OCI-LY3 (cell line): ENCODE measurements around the gene RAD51B.

Experiments used
- H2AFZ ChIP-seq: fragments of 200-600, 300-600 bp; shearing (Covaris generic); 2 replicates; pipeline ENCODE4 v1.6.0; 2014; ENCODE audit warnings: antibody characterized with exemption, low read depth, low read length
- H3K27ac ChIP-seq: fragments of 200-600, 300-600 bp; sonication (generic); 2 replicates; pipeline ENCODE4 v1.5.1; 2014; ENCODE audit warnings: mild to moderate bottlenecking, low read length, moderate library complexity, mixed read lengths
- H3K27me3 ChIP-seq: fragments of 200-600, 300-600 bp; sonication (generic); 2 replicates; pipeline ENCODE4 v1.6.1; 2014; ENCODE audit warnings: low read depth, low read length, mixed read lengths
- H3K36me3 ChIP-seq: fragments of 200-600, 300-600 bp; sonication (generic); replicated peaks from 2 replicates; pipeline ENCODE3; 2014; ENCODE audit warnings: low read depth, low read length, mixed read lengths
- H3K4me1 ChIP-seq: fragments of 300-600, 200-600 bp; sonication (generic); 2 replicates; pipeline ENCODE4 v1.6.1; 2014; ENCODE audit warnings: low read length, mixed read lengths
- H3K4me2 ChIP-seq: fragments of 200-600, 300-600 bp; sonication (generic); 2 replicates; pipeline ENCODE4 v1.6.1; 2014; ENCODE audit warnings: low read length, mixed read lengths
- H3K4me3 ChIP-seq: fragments of 300-600, 200-600 bp; sonication (generic); 2 replicates; pipeline ENCODE4 v1.5.1; 2014; ENCODE audit warnings: antibody characterized with exemption, mild to moderate bottlenecking, low read length, moderate library complexity
- H3K79me2 ChIP-seq: fragments of 300-600, 200-600 bp; shearing (Covaris generic); 2 replicates; pipeline ENCODE4 v1.6.1; 2014; ENCODE audit warnings: mild to moderate bottlenecking, low read length, mixed read lengths
- H3K9ac ChIP-seq: fragments of 300-600, 200-600 bp; shearing (Covaris generic); 2 replicates; pipeline ENCODE4 v1.6.0; 2014; ENCODE audit warnings: mild to moderate bottlenecking, low read length, moderate library complexity
- H3K9me3 ChIP-seq: fragments of 200-600, 300-600 bp; shearing (Covaris generic); 2 replicates; pipeline ENCODE4 v1.6.1; 2014; ENCODE audit warnings: low read length, mixed read lengths; ENCODE audit not compliant: insufficient read depth
- H4K20me1 ChIP-seq: fragments of 200-600, 300-600 bp; sonication (generic); 2 replicates; pipeline ENCODE4 v1.6.1; 2016; ENCODE audit warnings: low read length, mixed read lengths; ENCODE audit not compliant: insufficient read depth
- CTCF ChIP-seq: fragments of 200-600, 300-600 bp; sonication (generic); IDR thresholded peaks from 2 replicates; pipeline ENCODE4 v1.5.1; 2014; ENCODE audit warnings: antibody characterized with exemption, low read length, low read depth
- EZH2phosphoT487 ChIP-seq: fragments of 200-600 bp; shearing (Covaris generic); IDR thresholded peaks from 2 replicates; pipeline ENCODE4 v1.6.1; 2018; ENCODE audit warnings: antibody characterized with exemption, mixed run types, low read depth

RAD51B gene

DNA sequence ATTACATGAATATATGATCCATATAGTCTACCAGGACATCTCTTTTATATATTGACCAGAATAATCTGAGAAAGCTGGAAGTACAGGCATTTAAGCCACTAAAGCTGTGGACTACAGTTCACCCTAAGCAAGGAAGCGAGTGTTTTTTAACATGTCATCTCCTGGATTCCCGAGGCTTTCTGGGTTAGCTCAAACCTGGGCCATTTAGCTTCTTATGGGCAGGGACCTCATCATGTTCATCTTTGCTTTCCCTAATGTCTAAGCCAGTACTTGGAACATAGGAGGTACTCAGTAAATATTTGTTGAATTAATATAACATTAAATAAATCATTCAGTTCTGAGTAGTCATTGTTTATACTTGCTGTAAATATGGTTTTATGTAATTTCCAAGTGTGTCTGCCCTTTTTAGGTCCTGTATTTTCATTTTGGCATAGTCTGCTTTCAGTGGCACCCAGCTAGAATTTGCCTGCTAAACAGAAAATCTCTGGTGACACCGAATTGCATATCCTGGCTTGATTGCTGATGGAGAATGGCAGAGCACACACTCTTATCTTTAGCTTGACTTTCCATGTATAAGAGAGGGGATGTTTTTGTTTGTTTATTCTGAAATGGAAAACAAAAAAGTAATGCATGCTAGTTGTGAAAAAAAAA is 628.8 kb downstream of the RAD51B start:
- H3K79me2 ChIP-seq = no peaks in the 10 kb centered on the region
- no peaks in the 10 kb centered on the region for H3K9me3 ChIP-seq
- no peaks in the 10 kb centered on the region for H3K27me3 ChIP-seq
- no peak overlapping the region for H3K4me2 ChIP-seq
- no peaks in the 10 kb centered on the region for H3K4me1 ChIP-seq
- no peak overlapping the region for H3K27ac ChIP-seq
- TF ChIP-seq EZH2phosphoT487 (no peak), CTCF (no peak)
- H3K4me3 ChIP-seq = no peak overlapping the region
- no peaks in the 10 kb centered on the region for H3K36me3 ChIP-seq
- no peaks in the 10 kb centered on the region for H4K20me1 ChIP-seq
- no peak overlapping the region for H2AFZ ChIP-seq
- H3K9ac ChIP-seq = no peak overlapping the region

- H3K4me2 ChIP-seq = no peak overlapping the region
- H3K27ac ChIP-seq = no peak overlapping the region
- H2AFZ ChIP-seq = no peak overlapping the region
- no peaks in the 10 kb centered on the region for H3K27me3 ChIP-seq
- H3K4me1 ChIP-seq = peaks cover 9% of the 10 kb centered on the region; the same call in 1 of the 2 replicates
- no peak overlapping the region for H3K9ac ChIP-seq
- H3K4me3 ChIP-seq = no peak overlapping the region
- no peaks in the 10 kb centered on the region for H3K36me3 ChIP-seq
- TF ChIP-seq EZH2phosphoT487 (no peak), CTCF (no peak)
- H3K9me3 ChIP-seq = peaks cover 2% of the 10 kb centered on the region
- H3K79me2 ChIP-seq = no peaks in the 10 kb centered on the region
- H4K20me1 ChIP-seq = no peaks in the 10 kb centered on the region
Observed at GRCh38 chr14:68449561-68450181, 630.1 kb downstream of the RAD51B start.

GRCh38 chr14:68450391-68451120 is 631.0 kb downstream of the RAD51B start:
- peaks cover 4% of the 10 kb centered on the region for H3K36me3 ChIP-seq
- H3K4me2 ChIP-seq = no peak overlapping the region
- no peak overlapping the region for H3K27ac ChIP-seq
- no peak overlapping the region for H3K9ac ChIP-seq
- no peaks in the 10 kb centered on the region for H3K27me3 ChIP-seq
- no peaks in the 10 kb centered on the region for H4K20me1 ChIP-seq
- TF ChIP-seq CTCF (no peak), EZH2phosphoT487 (no peak)
- H3K9me3 ChIP-seq = peaks cover 8% of the 10 kb centered on the region
- peaks cover 13% of the 10 kb centered on the region; the same call in 1 of the 2 replicates for H3K4me1 ChIP-seq
- H3K4me3 ChIP-seq = no peak overlapping the region
- H3K79me2 ChIP-seq = no peaks in the 10 kb centered on the region
- H2AFZ ChIP-seq = no peak overlapping the region

DNA sequence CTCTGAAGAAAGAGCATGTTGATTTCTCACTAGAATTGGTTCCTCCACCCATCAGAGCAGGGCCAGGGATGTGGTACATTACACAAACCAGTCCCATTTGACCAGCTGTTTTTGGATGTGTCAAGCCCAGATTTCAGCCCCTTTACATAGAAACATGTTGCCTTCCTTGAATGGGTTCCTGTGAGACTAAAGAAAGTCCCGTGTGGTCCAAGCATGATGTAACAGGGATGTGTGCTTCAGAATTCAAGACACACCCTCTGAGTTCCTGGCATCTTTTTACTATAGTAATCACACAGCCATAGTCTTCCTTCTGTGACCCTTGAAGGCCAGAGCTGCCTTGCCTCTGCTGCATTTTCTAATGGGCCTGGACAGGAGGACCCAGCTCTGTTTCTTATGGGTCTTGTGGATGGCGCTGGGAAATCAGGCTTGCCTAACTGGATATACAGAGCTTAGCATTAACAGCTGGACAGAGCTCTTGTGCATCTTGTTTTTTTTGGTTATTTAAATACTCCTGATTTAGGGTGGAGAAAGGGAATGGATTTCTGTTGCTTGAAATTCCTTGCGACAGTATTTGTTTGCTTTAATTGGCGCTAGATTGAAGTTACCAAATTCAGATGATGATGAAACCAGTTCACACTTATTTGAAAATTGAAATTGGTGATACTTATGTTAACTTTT is 632.3 kb downstream of the RAD51B start:
- Histone ChIP-seq H3K79me2 (no peaks in the 10 kb centered on the region), H2AFZ (no peak overlapping the region), H3K4me2 (no peak overlapping the region), H3K9ac (no peak overlapping the region), H3K27me3 (no peaks in the 10 kb centered on the region), H3K4me1 (peaks cover 13% of the 10 kb centered on the region; the same call in 1 of the 2 replicates), H3K36me3 (peaks cover 4% of the 10 kb centered on the region), H3K27ac (no peak overlapping the region), H4K20me1 (no peaks in the 10 kb centered on the region), H3K9me3 (peaks cover 8% of the 10 kb centered on the region), H3K4me3 (no peak overlapping the region)
- TF ChIP-seq CTCF (no peak), EZH2phosphoT487 (no peak)
